Neural cell (in vitro differentiated cells): ENCODE data around the gene TTC34. TPM values are rescaled to one million over a fixed set of nuclear protein-coding genes. Genes with fewer than 3 reads are reported as not detected.

Source experiments
- H2AFZ ChIP-seq: fragments of 200-600, 300-800 bp; sonication (generic), shearing (Covaris generic); 2 replicates; pipeline ENCODE4 v1.6.0; 2014; ENCODE audit warnings: low read depth, mild to moderate bottlenecking, antibody characterized with exemption, low read length, moderate library complexity
- H3F3A ChIP-seq: fragments of 200-600 bp; shearing (Covaris generic); 2 replicates; pipeline ENCODE4 v1.6.1; 2016; ENCODE audit warnings: mild to moderate bottlenecking, moderate library complexity, mixed read lengths, antibody characterized with exemption, low read length; ENCODE audit not compliant: insufficient read depth, poor library complexity, severe bottlenecking
- H3K27ac ChIP-seq: fragments of 200-600, 300-800 bp; sonication (generic), shearing (Covaris generic); 2 replicates; pipeline ENCODE4 v1.5.1; 2014; ENCODE audit warnings: mild to moderate bottlenecking, low read length, moderate library complexity
- H3K27me3 ChIP-seq: fragments of 300-800, 200-600 bp; sonication (generic), shearing (Covaris generic); 2 replicates; pipeline ENCODE4 v1.6.0; 2014; ENCODE audit warnings: mild to moderate bottlenecking, low read depth, low read length, moderate library complexity; ENCODE audit not compliant: insufficient read depth
- H3K36me3 ChIP-seq: fragments of 300-800, 200-600 bp; sonication (generic), shearing (Covaris generic); 2 replicates; pipeline ENCODE4 v1.5.1; 2014; ENCODE audit warnings: mild to moderate bottlenecking, antibody characterized with exemption, low read length, moderate library complexity; ENCODE audit not compliant: insufficient read depth
- H3K4me2 ChIP-seq: fragments of 300-800, 200-600 bp; sonication (generic), shearing (Covaris generic); 2 replicates; pipeline ENCODE4 v1.6.0; 2014; ENCODE audit warnings: mild to moderate bottlenecking, low read length
- H3K4me3 ChIP-seq: fragments of 300-800, 200-600 bp; sonication (generic), shearing (Covaris generic); 2 replicates; pipeline ENCODE4 v1.5.1; 2014; ENCODE audit warnings: mild to moderate bottlenecking, low read length, moderate library complexity
- H3K79me2 ChIP-seq: fragments of 200-600 bp; shearing (Covaris generic); replicated peaks from 2 replicates; pipeline ENCODE4 v1.6.0; 2014; ENCODE audit warnings: mild to moderate bottlenecking, low read length, moderate library complexity; ENCODE audit not compliant: insufficient read depth
- H3K9ac ChIP-seq: fragments of 300-800, 200-600 bp; sonication (generic), shearing (Covaris generic); 2 replicates; pipeline ENCODE4 v1.6.1; 2016; ENCODE audit warnings: mild to moderate bottlenecking, low read length, mixed read lengths
- H3K9me2 ChIP-seq: fragments of 200-600 bp; shearing (Covaris generic); 2 replicates; pipeline ENCODE4 v1.6.1; 2016; ENCODE audit warnings: mild to moderate bottlenecking, low read length, mixed read lengths; ENCODE audit not compliant: insufficient read depth
- H3K9me3 ChIP-seq: fragments of 200-600, 300-800 bp; sonication (generic), shearing (Covaris generic); 2 replicates; pipeline ENCODE4 v1.6.1; 2016; ENCODE audit warnings: mild to moderate bottlenecking, mixed run types, low read length, moderate library complexity, mixed read lengths
- H4K20me1 ChIP-seq: fragments of 200-600 bp; shearing (Covaris generic); 2 replicates; pipeline ENCODE4 v1.6.1; 2016; ENCODE audit warnings: mild to moderate bottlenecking, mixed run types; ENCODE audit not compliant: insufficient read depth
- EP300 ChIP-seq: fragments of 450-650 bp; conservative IDR thresholded peaks from 2 replicates; pipeline ENCODE4 v1.6.1; 2014; ENCODE audit warnings: antibody characterized with exemption, mild to moderate bottlenecking, moderate library complexity; ENCODE audit not compliant: poor library complexity, severe bottlenecking
- EZH2 ChIP-seq: fragments of 200-600, 300-800 bp; shearing (Covaris generic), sonication (generic); IDR thresholded peaks from 2 replicates; pipeline ENCODE4 v1.6.1; 2014; ENCODE audit warnings: antibody characterized with exemption, low read length, borderline replicate concordance, mild to moderate bottlenecking; ENCODE audit not compliant: insufficient read depth, poor library complexity, severe bottlenecking
- MXI1 ChIP-seq: fragments of 450-650 bp; conservative IDR thresholded peaks from 2 replicates; pipeline ENCODE4 v1.6.1; 2014; ENCODE audit warnings: antibody characterized with exemption, mild to moderate bottlenecking; ENCODE audit not compliant: poor library complexity, severe bottlenecking
- POLR2AphosphoS5 ChIP-seq: IDR thresholded peaks from 2 replicates; pipeline ENCODE4 v1.6.1; 2012
- RAD21 ChIP-seq: fragments of 450-650 bp; conservative IDR thresholded peaks from 2 replicates; pipeline ENCODE4 v1.6.1; 2014; ENCODE audit warnings: antibody characterized with exemption, mild to moderate bottlenecking, moderate library complexity
- SMC3 ChIP-seq: fragments of 450-650 bp; conservative IDR thresholded peaks from 2 replicates; pipeline ENCODE4 v1.6.1; 2014; ENCODE audit warnings: antibody characterized with exemption, mild to moderate bottlenecking, moderate library complexity; ENCODE audit not compliant: poor library complexity
- TAF1 ChIP-seq: IDR thresholded peaks from 2 replicates; pipeline ENCODE4 v1.6.1; 2012; ENCODE audit warnings: low read depth
- polyA plus RNA-seq: library from polyadenylated mRNA; depleted of rRNA; stranded (reverse); fragments of >200 nt; gene quantifications from 2 replicates; pipeline ENCODE4 v1.2.3, GENCODE V29; 2014
- TF ChIP-seq, protein P1 (sequence below): fragments of 450-650 bp; IDR thresholded peaks from 2 replicates; pipeline ENCODE4 v1.5.1; 2014; ENCODE audit warnings: antibody characterized with exemption, mild to moderate bottlenecking, moderate library complexity; ENCODE audit not compliant: poor library complexity, severe bottlenecking
- TF ChIP-seq, protein P2 (sequence below): IDR thresholded peaks from 2 replicates; pipeline ENCODE4 v1.6.1; 2012; ENCODE audit warnings: borderline replicate concordance

Gene TTC34
- polyA plus RNA-seq, 1 donor from 2014 or later, result 0.05 TPM

DNA sequence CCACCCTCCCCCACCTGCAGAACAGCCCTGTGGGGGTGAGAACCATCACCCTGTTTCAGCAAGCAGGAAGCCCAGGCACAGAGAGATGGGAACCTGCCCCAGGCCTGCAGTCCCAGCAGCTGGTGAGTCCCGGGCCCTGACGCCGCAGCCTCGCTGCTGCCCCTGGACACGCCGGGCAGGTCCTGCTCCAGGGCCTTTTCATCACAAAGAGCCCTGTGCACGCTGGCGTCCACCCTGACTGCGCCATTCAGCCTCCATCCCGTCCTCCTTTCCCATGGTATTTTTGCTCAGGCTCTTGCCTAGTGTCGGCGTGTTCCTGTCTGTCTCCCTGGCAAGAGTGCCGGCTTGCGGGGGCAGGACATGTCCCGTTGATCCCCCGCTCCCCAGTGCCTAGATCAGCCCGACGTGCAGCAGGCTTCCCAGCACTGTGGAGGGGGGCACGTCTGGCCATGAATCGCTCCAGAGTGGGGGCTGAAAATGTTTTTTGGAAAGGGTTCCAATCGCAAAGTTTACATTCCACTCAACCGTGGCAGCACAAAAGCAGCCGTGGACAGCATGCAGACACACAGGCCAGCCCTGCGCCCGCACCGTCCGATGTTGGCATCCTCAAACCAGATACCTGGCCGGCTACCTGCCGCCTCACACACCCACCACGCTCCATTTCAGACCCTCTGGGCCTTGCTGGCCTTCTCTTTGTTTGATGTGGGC, 6.3 kb upstream of the TTC34 start:
- Histone ChIP-seq H3F3A (no peaks in the 10 kb centered on the region), H3K27me3 (no peaks in the 10 kb centered on the region), H4K20me1 (no peaks in the 10 kb centered on the region), H3K79me2 (no peaks in the 10 kb centered on the region), H3K9ac (no peak overlapping the region), H2AFZ (no peak overlapping the region), H3K9me3 (peaks cover 8% of the 10 kb centered on the region), H3K36me3 (no peaks in the 10 kb centered on the region), H3K4me2 (no peak overlapping the region), H3K9me2 (no peaks in the 10 kb centered on the region), H3K27ac (no peak overlapping the region), H3K4me3 (no peak overlapping the region)
- TF ChIP-seq SMC3, result no peak

DNA sequence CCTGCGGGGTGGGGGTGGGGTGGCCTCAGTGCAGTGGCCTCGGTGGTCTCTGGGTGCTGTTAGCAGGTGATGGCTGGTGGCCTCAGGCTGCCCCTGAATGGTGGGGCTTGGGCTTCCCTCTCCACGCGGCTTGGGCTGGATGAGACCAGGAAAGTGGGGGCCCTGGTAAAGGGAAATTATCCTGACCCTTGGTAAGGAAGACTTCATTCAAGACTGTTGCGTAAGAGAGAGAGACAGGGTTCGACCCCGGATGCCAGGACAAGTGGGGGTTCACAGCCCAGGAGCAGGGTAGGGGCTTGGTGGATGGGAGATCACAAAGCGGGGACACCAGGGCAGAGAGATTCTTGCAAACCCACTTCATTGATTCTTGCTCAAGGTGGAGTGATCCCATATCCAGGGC, 5.5 kb upstream of the TTC34 start:
- no peaks in the 10 kb centered on the region for H3K27me3 ChIP-seq
- peaks cover 5% of the 10 kb centered on the region for H3K9me3 ChIP-seq
- no peaks in the 10 kb centered on the region for H4K20me1 ChIP-seq
- no peaks in the 10 kb centered on the region for H3K36me3 ChIP-seq
- TF ChIP-seq MXI1 (no peak), SMC3 (no peak), EP300 (no peak), TAF1 (no peak), RAD21 (no peak), POLR2AphosphoS5 (no peak), EZH2 (no peak)
- TF ChIP-seq, protein P1, sequence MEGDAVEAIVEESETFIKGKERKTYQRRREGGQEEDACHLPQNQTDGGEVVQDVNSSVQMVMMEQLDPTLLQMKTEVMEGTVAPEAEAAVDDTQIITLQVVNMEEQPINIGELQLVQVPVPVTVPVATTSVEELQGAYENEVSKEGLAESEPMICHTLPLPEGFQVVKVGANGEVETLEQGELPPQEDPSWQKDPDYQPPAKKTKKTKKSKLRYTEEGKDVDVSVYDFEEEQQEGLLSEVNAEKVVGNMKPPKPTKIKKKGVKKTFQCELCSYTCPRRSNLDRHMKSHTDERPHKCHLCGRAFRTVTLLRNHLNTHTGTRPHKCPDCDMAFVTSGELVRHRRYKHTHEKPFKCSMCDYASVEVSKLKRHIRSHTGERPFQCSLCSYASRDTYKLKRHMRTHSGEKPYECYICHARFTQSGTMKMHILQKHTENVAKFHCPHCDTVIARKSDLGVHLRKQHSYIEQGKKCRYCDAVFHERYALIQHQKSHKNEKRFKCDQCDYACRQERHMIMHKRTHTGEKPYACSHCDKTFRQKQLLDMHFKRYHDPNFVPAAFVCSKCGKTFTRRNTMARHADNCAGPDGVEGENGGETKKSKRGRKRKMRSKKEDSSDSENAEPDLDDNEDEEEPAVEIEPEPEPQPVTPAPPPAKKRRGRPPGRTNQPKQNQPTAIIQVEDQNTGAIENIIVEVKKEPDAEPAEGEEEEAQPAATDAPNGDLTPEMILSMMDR, result no peak
- TF ChIP-seq, protein P2, sequence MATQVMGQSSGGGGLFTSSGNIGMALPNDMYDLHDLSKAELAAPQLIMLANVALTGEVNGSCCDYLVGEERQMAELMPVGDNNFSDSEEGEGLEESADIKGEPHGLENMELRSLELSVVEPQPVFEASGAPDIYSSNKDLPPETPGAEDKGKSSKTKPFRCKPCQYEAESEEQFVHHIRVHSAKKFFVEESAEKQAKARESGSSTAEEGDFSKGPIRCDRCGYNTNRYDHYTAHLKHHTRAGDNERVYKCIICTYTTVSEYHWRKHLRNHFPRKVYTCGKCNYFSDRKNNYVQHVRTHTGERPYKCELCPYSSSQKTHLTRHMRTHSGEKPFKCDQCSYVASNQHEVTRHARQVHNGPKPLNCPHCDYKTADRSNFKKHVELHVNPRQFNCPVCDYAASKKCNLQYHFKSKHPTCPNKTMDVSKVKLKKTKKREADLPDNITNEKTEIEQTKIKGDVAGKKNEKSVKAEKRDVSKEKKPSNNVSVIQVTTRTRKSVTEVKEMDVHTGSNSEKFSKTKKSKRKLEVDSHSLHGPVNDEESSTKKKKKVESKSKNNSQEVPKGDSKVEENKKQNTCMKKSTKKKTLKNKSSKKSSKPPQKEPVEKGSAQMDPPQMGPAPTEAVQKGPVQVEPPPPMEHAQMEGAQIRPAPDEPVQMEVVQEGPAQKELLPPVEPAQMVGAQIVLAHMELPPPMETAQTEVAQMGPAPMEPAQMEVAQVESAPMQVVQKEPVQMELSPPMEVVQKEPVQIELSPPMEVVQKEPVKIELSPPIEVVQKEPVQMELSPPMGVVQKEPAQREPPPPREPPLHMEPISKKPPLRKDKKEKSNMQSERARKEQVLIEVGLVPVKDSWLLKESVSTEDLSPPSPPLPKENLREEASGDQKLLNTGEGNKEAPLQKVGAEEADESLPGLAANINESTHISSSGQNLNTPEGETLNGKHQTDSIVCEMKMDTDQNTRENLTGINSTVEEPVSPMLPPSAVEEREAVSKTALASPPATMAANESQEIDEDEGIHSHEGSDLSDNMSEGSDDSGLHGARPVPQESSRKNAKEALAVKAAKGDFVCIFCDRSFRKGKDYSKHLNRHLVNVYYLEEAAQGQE, result no peak
- H3K27ac ChIP-seq, result no peak overlapping the region
- H2AFZ ChIP-seq, result no peak overlapping the region
- H3K9ac ChIP-seq, result no peak overlapping the region
- H3K4me3 ChIP-seq, result no peak overlapping the region
- no peaks in the 10 kb centered on the region for H3K79me2 ChIP-seq
- H3F3A ChIP-seq, result no peaks in the 10 kb centered on the region
- no peaks in the 10 kb centered on the region for H3K9me2 ChIP-seq
- no peak overlapping the region for H3K4me2 ChIP-seq
